Ovary (tissue), 9 donors: ENCODE measurements around the gene RAPGEF2. TPM values are rescaled to one million over a fixed set of nuclear protein-coding genes. Genes with fewer than 3 reads are reported as not detected.

Experiments used
- DNase-seq, 5 donors: peaks; one replicate each; pipeline ENCODE4 v3.0.0-alpha.2; 2019 to 2020
- H3K27ac ChIP-seq, 2 donors: fragments of 200-600 bp; one replicate each; pipeline versions ENCODE4 v1.5.1 to v1.8.0; 2019 to 2022
- H3K27me3 ChIP-seq: fragments of 200-600 bp; one replicate; pipeline ENCODE4 v1.8.0; 2022
- H3K36me3 ChIP-seq: fragments of 200-600 bp; sonication (generic); one replicate; pipeline ENCODE4 v1.5.1; 2019
- H3K4me1 ChIP-seq: one replicate; pipeline ENCODE4 v1.8.1; 2013; ENCODE audit warnings: mild to moderate bottlenecking, moderate library complexity; ENCODE audit not compliant: insufficient read depth
- H3K4me3 ChIP-seq: fragments of 200-600 bp; sonication (generic); one replicate; pipeline ENCODE4 v1.5.1; 2017
- H3K9me3 ChIP-seq, 2 donors: fragments of 200-600 bp in 1 of 2; sonication (generic) in 1 of 2; one replicate each; pipeline versions ENCODE4 v1.5.1 to v1.8.1; 2013 to 2019; ENCODE audit warnings: mild to moderate bottlenecking in 1 of 2, moderate library complexity in 1 of 2
- EP300 ChIP-seq: sonication (generic); formaldehyde crosslinking; IDR thresholded peaks from one replicate; pipeline ENCODE4 v1.6.1; 2017; ENCODE audit warnings: antibody characterized with exemption
- POLR2A ChIP-seq: fragments of 450-650 bp; IDR thresholded peaks from one replicate; pipeline ENCODE4 v1.6.1; 2017; ENCODE audit warnings: antibody characterized with exemption, mild to moderate bottlenecking, moderate library complexity
- WGBS, 3 donors: extraction: QIAGEN DNeasy Blood & Tissue Kit in 1 of 3; methylation state at CpG; one replicate each; pipeline versions ENCODE4 v1.1.5 to v1.1.7; 2013 to 2017; 5-methylcytosine and 5-hydroxymethylcytosine counted together
- intact Hi-C, 4 donors: fragments of 100-400 bp; cut with DNase I; formaldehyde crosslinking; loops; one replicate each; pipeline versions ENCODE4 v1.11.0 to v1.15.1; 2022 to 2023
- polyA plus RNA-seq, 2 donors: library from polyadenylated mRNA; stranded (reverse); fragments of 200-250 nt in 1 of 2; fragments of 350-450 nt in 1 of 2; fragmentation: Illumina TruSeq in 1 of 2; extraction: RNeasy Lipid Tissue Mini Kit (QIAGEN cat#74804) in 1 of 2; gene quantifications; one replicate each; pipeline ENCODE4 v1.2.3, GENCODE V29; 2013 to 2014
- total RNA-seq, 7 donors: library from RNA; depleted of rRNA in 2 of 7; stranded (reverse); fragments of >200 nt in 2 of 7; fragmentation: NEBNext Ultra II Directional in 3 of 7; extraction: Animal tissue kit (Norgen Biotek cat#: 25700) in 3 of 7; gene quantifications; one replicate each; pipeline versions ENCODE4 v1.1.0 to v1.2.4, GENCODE V29; 2016 to 2023
- TF ChIP-seq, protein P1 (sequence below), 3 donors: fragments of 450-650 bp in 2 of 3; fragments of 200-600 bp in 1 of 3; IDR thresholded peaks; one replicate each; pipeline versions ENCODE4 v1.5.1 to v1.8.0; 2016 to 2022; ENCODE audit warnings: antibody characterized with exemption in 3 of 3, mild to moderate bottlenecking in 1 of 3
- donor health status: DM: no; HTN: no; CAD: no; lungs with moderate emphysema.
- donor health status: DM: no; HTN: no; CAD: no.
- donor health status: Bipolar disorder and iron deficiency.
- donor health status: DM: yes; HTN: yes; CAD: no.
- donor health status: DM: no; HTN: no; CAD: no.
- donor health status: DM: yes; HTN: yes; CAD: no.

The RAPGEF2 gene
- total and polyA plus RNA-seq, 9 donors, result 11.5 to 46.5 (median 25.4) TPM

DNA sequence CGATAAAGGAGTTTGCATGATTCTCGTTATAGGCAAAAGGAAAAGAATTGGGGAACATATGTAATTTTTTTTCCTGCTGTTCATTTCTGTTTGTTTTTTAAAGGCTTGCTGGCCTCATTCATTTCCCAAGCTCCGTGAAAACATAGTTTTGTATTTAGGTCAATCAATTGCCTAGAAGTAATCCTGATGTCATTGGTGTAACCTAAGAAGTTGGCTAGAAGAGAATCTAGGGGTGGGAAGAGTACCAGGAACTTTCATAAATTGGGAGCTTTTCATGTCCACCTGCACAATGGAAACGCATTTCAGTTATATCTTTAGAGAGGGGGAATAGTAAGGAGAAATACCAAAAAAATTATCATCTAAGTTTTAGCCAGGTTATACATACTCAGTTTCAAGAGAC is 3.8 kb downstream of the RAPGEF2 start:
- H3K27ac ChIP-seq, result no peak overlapping the region
- no peak for DNase-seq
- peaks cover 11% of the 10 kb centered on the region for H3K4me1 ChIP-seq
- no peaks in the 10 kb centered on the region for H3K36me3 ChIP-seq
- no peaks in the 10 kb centered on the region for H3K27me3 ChIP-seq
- no peak for TF ChIP-seq EP300
- no peak for TF ChIP-seq POLR2A
- TF ChIP-seq, protein P1, sequence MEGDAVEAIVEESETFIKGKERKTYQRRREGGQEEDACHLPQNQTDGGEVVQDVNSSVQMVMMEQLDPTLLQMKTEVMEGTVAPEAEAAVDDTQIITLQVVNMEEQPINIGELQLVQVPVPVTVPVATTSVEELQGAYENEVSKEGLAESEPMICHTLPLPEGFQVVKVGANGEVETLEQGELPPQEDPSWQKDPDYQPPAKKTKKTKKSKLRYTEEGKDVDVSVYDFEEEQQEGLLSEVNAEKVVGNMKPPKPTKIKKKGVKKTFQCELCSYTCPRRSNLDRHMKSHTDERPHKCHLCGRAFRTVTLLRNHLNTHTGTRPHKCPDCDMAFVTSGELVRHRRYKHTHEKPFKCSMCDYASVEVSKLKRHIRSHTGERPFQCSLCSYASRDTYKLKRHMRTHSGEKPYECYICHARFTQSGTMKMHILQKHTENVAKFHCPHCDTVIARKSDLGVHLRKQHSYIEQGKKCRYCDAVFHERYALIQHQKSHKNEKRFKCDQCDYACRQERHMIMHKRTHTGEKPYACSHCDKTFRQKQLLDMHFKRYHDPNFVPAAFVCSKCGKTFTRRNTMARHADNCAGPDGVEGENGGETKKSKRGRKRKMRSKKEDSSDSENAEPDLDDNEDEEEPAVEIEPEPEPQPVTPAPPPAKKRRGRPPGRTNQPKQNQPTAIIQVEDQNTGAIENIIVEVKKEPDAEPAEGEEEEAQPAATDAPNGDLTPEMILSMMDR (IDR thresholded peaks at IDR 0.05), result no peak
- no peaks in the 10 kb centered on the region for H3K9me3 ChIP-seq
- WGBS, 3 donors, result 86 to 90% (median 88%) methylated on average over 4 of the region's 4 CpGs
- no peak overlapping the region for H3K4me3 ChIP-seq
- intact Hi-C loops, result loop anchor here in 1 of 4 donors (10.0 kb wide), 1 partner anchor 68 kb away; no protein-coding TSS in a partner anchor

DNA sequence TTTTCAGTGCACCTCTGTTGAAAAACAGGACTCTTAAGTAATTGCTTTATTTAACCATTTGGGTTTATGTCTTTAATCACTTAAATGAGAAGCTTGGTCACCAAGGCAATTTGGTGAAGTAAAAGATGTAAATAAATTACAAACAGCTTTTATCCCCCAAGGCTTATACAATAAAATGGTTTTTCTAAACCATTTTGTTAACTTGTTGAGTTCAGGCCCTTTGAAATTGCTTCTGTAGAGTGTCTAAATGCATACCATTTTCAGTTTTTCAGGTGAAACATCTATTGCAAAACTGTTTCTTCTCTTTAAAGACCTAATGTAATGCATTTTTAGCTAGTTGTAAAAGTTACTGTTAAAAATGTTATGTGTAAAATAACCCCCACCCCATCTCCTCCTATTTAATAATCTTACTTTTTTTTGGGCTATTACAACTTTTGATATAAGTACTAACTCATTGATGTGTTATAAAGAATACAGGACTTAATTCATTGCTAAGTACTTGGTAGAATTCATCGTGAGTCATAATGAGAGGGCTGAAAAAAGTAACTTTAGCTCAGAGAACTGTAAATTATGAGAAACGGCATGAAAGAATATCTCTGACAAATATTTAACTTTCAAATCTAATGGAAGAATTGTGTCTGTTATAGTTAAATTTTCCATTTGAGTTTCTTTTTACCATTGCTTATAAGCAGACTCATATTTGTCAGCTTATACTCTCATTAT is 4.5 kb downstream of the RAPGEF2 start:
- Histone ChIP-seq H3K27me3 (no peaks in the 10 kb centered on the region), H3K27ac (no peak overlapping the region), H3K4me1 (peaks cover 11% of the 10 kb centered on the region), H3K36me3 (no peaks in the 10 kb centered on the region), H3K4me3 (no peak overlapping the region), H3K9me3 (no peaks in the 10 kb centered on the region)
- 43 to 73% (median 45%) methylated on average over 2 of the region's 2 CpGs for WGBS, 3 donors
- TF ChIP-seq POLR2A (no peak), EP300 (no peak)
- TF ChIP-seq, protein P1 (IDR thresholded peaks at IDR 0.05), result no peak
- DNase-seq, result no peak
- intact Hi-C loops, result loop anchor here in 1 of 4 donors (10.0 kb wide), 1 partner anchor 67 kb away; no protein-coding TSS in a partner anchor

DNA sequence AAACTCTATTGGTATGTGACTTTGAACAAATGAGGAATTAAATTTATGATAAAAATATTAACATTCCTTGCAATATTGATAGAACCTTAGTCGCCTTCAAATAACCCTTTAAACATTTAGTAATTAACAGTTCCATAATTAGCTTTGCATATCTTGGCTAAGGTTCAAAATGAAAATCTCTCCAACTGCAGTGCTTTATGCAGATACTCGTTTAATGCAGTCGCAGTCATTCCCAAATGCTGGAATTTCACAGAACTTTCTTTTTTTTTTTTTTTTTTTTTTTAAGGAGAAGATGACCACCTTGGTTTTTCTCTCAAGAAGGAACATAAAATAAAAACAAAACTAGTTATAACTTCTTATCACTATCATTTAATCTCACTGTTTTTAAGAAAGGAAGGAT is 5.2 kb downstream of the RAPGEF2 start:
- Histone ChIP-seq H3K4me1 (peaks cover 11% of the 10 kb centered on the region), H3K36me3 (no peaks in the 10 kb centered on the region), H3K4me3 (no peak overlapping the region), H3K27me3 (no peaks in the 10 kb centered on the region), H3K27ac (no peak overlapping the region), H3K9me3 (no peaks in the 10 kb centered on the region)
- intact Hi-C loops, result loop anchor here in 1 of 4 donors (10.0 kb wide), 1 partner anchor 67 kb away; no protein-coding TSS in a partner anchor
- no peak for DNase-seq
- 77 to 88% (median 86%) methylated on average over 3 of the region's 3 CpGs for WGBS, 3 donors
- TF ChIP-seq EP300 (no peak), POLR2A (no peak)
- TF ChIP-seq, protein P1 (IDR thresholded peaks at IDR 0.05), result no peak

DNA sequence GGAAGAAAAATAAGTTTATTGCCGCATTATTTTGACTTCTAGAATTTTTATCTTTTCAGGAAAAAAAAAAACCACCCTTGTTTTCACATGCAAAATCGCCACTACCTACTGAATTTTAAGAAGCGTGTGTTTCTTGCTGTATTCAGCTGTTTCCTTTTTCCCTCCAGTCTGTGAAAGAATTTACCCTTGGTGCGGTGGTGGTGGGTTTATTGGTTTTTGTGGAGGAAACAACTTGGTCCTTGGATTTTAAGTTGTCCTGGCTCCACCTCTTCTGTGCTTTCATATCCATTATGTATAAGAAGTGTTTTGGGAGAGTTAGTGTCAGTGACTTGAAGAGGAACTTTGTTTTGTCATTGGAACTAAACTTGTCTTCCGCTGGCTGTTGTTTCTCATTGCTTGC is 8.1 kb downstream of the RAPGEF2 start:
- Histone ChIP-seq H3K4me3 (no peak overlapping the region), H3K27ac (no peak overlapping the region), H3K27me3 (no peaks in the 10 kb centered on the region), H3K9me3 (no peaks in the 10 kb centered on the region), H3K36me3 (no peaks in the 10 kb centered on the region), H3K4me1 (peaks cover 4% of the 10 kb centered on the region)
- TF ChIP-seq, protein P1 (IDR thresholded peaks at IDR 0.05), result no peak
- TF ChIP-seq EP300, result no peak
- no peak for TF ChIP-seq POLR2A
- WGBS, 3 donors, result 91 to 93% (median 92%) methylated on average over 5 of the region's 5 CpGs
- intact Hi-C loops, result no loop called here
- DNase-seq, result no peak
